ENCODE measurements around the gene RTL3. TPM values are rescaled to one million over a fixed set of nuclear protein-coding genes. Genes with fewer than 3 reads are reported as not detected.

Gene RTL3
- total RNA-seq, 4 donors from 2014 or later, result 0.94 TPM; not detected in 3

GRCh38 chrX:78624962-78625909 is 33.9 kb downstream of the RTL3 start:
- Histone ChIP-seq H3K36me3 (no peaks in the 10 kb centered on the region), H3K27ac (no peak overlapping the region), H3K27me3 (no peaks in the 10 kb centered on the region), H3K9me3 (no peaks in the 10 kb centered on the region), H3K4me3 (no peak overlapping the region), H3K4me1 (no peaks in the 10 kb centered on the region)
- no peak for TF ChIP-seq CTCF (IDR thresholded peaks at IDR 0.05)
- no peak for TF ChIP-seq POLR2A (IDR thresholded peaks at IDR 0.05)
- DNase-seq, result no peak

- H3K9me3 ChIP-seq, result no peaks in the 10 kb centered on the region
- H3K27me3 ChIP-seq, result no peaks in the 10 kb centered on the region
- no peaks in the 10 kb centered on the region for H3K36me3 ChIP-seq
- no peaks in the 10 kb centered on the region for H3K4me1 ChIP-seq
- DNase-seq, result no peak
- H3K4me3 ChIP-seq, result no peak overlapping the region
- H3K27ac ChIP-seq, result no peak overlapping the region
- TF ChIP-seq POLR2A (IDR thresholded peaks at IDR 0.05) (no peak), CTCF (IDR thresholded peaks at IDR 0.05) (no peak)
These were observed 34.7 kb downstream of the RTL3 start for GRCh38 chrX:78624426-78624825.

GRCh38 chrX:78622831-78623230 is 36.3 kb downstream of the RTL3 start:
- no peaks in the 10 kb centered on the region for H3K9me3 ChIP-seq
- TF ChIP-seq CTCF (IDR thresholded peaks at IDR 0.05) (no peak), POLR2A (IDR thresholded peaks at IDR 0.05) (no peak)
- H3K36me3 ChIP-seq, result no peaks in the 10 kb centered on the region
- no peak for DNase-seq
- no peak overlapping the region for H3K27ac ChIP-seq
- no peaks in the 10 kb centered on the region for H3K4me1 ChIP-seq
- H3K27me3 ChIP-seq, result no peaks in the 10 kb centered on the region
- no peak overlapping the region for H3K4me3 ChIP-seq

- no peaks in the 10 kb centered on the region for H3K27me3 ChIP-seq
- no peak for TF ChIP-seq POLR2A (IDR thresholded peaks at IDR 0.05)
- no peak for TF ChIP-seq CTCF (IDR thresholded peaks at IDR 0.05)
- no peaks in the 10 kb centered on the region for H3K9me3 ChIP-seq
- H3K27ac ChIP-seq, result no peak overlapping the region
- no peaks in the 10 kb centered on the region for H3K4me1 ChIP-seq
- no peaks in the 10 kb centered on the region for H3K36me3 ChIP-seq
- DNase-seq, result no peak
- H3K4me3 ChIP-seq, result no peak overlapping the region
These were observed 39.3 kb downstream of the RTL3 start for GRCh38 chrX:78619834-78620233.

GRCh38 chrX:78618987-78619386 is 40.1 kb downstream of the RTL3 start:
- Histone ChIP-seq H3K4me3 (no peak overlapping the region), H3K9me3 (no peaks in the 10 kb centered on the region), H3K4me1 (no peaks in the 10 kb centered on the region), H3K36me3 (no peaks in the 10 kb centered on the region), H3K27ac (no peak overlapping the region), H3K27me3 (no peaks in the 10 kb centered on the region)
- TF ChIP-seq CTCF (IDR thresholded peaks at IDR 0.05) (no peak), POLR2A (IDR thresholded peaks at IDR 0.05) (no peak)
- no peak for DNase-seq

Measured in Peyer's patch (tissue), 4 donors.